Tibial artery (tissue), 4 donors: ENCODE results near the gene LOXL3.

Experiments
- DNase-seq, 2 donors: peaks; one replicate each; pipeline ENCODE4 v3.0.0-alpha.2; 2019
- H3K27ac ChIP-seq, 2 donors: fragments of 200-600 bp; sonication (generic) in 1 of 2; 1 replicate in 1 of 2; 2 replicates in 1 of 2; pipeline ENCODE4 v1.5.1; 2018 to 2019; ENCODE audit warnings: mild to moderate bottlenecking in 1 of 2
- H3K27me3 ChIP-seq, 2 donors: fragments of 200-600 bp; sonication (generic) in 1 of 2; one replicate each; pipeline versions ENCODE4 v1.5.1 to v1.6.0; 2016 to 2019
- H3K36me3 ChIP-seq, 3 donors: fragments of 200-600 bp; sonication (generic) in 2 of 3; one replicate each; pipeline ENCODE4 v1.5.1; 2016 to 2019; ENCODE audit warnings: mild to moderate bottlenecking in 2 of 3
- H3K4me1 ChIP-seq, 4 donors: fragments of 200-600 bp; sonication (generic) in 2 of 4; 1 replicate in 3 of 4; 2 replicates in 1 of 4; pipeline ENCODE4 v1.5.1; 2016 to 2019
- H3K4me3 ChIP-seq, 2 donors: fragments of 200-600 bp; sonication (generic) in 1 of 2; 1 replicate in 1 of 2; 2 replicates in 1 of 2; pipeline ENCODE4 v1.5.1; 2018 to 2019; ENCODE audit warnings: mild to moderate bottlenecking in 2 of 2
- H3K9me3 ChIP-seq, 3 donors: fragments of 200-600 bp; sonication (generic) in 1 of 3; one replicate each; pipeline ENCODE4 v1.5.1; 2016 to 2019
- intact Hi-C: fragments of 100-400 bp; cut with DNase I; formaldehyde crosslinking; loops from one replicate; pipeline ENCODE4 v1.15.0; 2023; ENCODE audit warnings: low total_unique reads
- TF ChIP-seq, protein P1 (sequence below), 2 experiments: fragments of 200-600 bp in 1 of 2; fragments of 450-650 bp in 1 of 2; IDR thresholded peaks; one replicate each; pipeline ENCODE4 v1.5.1; 2017 to 2019; ENCODE audit warnings: antibody characterized with exemption in 2 of 2, mild to moderate bottlenecking in 1 of 2, moderate library complexity in 1 of 2

LOXL3 gene

GRCh38 chr2:74512744-74513604 is 40.8 kb downstream of the LOXL3 start:
- intact Hi-C loops, result no loop called here
- DNase-seq, result no peak
- no peak overlapping the region for H3K27ac ChIP-seq
- TF ChIP-seq, protein P1, sequence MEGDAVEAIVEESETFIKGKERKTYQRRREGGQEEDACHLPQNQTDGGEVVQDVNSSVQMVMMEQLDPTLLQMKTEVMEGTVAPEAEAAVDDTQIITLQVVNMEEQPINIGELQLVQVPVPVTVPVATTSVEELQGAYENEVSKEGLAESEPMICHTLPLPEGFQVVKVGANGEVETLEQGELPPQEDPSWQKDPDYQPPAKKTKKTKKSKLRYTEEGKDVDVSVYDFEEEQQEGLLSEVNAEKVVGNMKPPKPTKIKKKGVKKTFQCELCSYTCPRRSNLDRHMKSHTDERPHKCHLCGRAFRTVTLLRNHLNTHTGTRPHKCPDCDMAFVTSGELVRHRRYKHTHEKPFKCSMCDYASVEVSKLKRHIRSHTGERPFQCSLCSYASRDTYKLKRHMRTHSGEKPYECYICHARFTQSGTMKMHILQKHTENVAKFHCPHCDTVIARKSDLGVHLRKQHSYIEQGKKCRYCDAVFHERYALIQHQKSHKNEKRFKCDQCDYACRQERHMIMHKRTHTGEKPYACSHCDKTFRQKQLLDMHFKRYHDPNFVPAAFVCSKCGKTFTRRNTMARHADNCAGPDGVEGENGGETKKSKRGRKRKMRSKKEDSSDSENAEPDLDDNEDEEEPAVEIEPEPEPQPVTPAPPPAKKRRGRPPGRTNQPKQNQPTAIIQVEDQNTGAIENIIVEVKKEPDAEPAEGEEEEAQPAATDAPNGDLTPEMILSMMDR (IDR thresholded peaks at IDR 0.05), result no peak
- no peaks in the 10 kb centered on the region for H3K36me3 ChIP-seq
- peaks cover 17 to 88% of the 10 kb centered on the region in 2 donors for H3K27me3 ChIP-seq
- no peaks in the 10 kb centered on the region for H3K9me3 ChIP-seq
- no peak overlapping the region for H3K4me3 ChIP-seq
- peaks cover 0 to 35% (median 30%) of the 10 kb centered on the region in 4 donors for H3K4me1 ChIP-seq

DNA sequence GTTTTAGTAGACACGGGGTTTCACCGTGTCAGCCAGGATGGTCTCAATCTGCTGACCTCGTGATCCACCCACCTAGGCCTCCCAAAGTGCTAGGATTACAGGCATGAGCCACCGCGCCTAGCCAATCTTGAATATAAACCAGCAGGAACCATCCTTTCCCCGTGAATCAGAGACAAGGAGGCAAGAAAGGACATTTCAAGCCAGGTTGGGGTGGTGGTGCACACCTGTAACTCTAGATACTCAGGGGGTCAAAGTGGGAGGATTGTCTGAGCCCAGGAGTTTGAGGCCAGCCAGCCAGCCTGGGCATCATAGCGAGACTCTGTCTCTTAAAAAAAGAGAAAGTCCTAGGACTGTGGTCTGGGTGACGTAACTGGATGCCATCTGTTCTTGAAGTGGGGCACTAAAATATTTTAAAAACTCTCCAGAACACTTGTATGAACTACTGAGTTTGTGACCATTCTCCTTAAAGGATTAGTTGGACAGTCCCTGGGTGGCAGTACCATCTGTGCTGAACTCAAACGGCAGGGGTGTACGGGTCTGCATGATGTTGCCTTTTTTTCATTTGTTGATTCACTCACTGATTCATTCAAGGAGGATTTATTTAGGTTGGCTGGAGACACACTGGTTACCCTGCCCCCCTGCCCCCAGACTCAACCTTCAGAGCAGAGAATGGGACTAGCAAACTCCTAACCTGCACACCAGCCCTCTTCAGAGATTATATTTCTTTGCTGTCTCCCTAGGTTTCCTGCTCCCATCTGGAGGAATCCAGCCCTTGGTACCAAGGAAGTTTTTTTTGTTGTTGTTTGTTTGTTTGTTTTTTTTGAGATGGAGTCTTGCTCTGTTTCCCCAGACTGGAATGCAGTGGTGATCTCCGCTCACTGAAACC is 42.4 kb downstream of the LOXL3 start:
- Histone ChIP-seq H3K9me3 (no peaks in the 10 kb centered on the region), H3K27me3 (peaks cover 17 to 71% of the 10 kb centered on the region in 2 donors), H3K4me3 (no peak overlapping the region), H3K4me1 (peaks cover 0 to 43% (median 35%) of the 10 kb centered on the region in 4 donors), H3K36me3 (peaks cover 0 to 3% (median under 1%) of the 10 kb centered on the region in 3 donors), H3K27ac (no peak overlapping the region)
- TF ChIP-seq, protein P1 (IDR thresholded peaks at IDR 0.05), result no peak
- no peak for DNase-seq
- intact Hi-C loops, result no loop called here

DNA sequence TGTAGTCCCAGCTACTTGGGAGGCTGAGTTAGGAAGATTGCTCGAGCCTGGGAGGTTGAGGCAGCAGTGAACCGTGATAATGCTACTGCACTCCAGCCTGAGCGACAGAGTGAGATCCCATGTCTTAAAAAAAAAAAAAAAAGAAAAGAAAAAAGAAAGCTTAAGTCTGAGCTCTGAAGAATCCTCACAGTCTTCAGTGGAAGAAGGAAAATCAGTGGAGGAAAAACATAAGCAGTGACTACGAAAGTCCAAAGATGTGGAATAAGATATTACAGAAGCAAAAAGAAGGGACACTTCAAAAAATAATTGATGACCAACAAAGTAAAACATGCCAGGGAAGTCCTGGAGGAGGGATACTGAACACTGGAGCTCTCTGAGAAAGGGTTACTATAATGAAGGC is 43.5 kb downstream of the LOXL3 start:
- intact Hi-C loops, result no loop called here
- Histone ChIP-seq H3K9me3 (no peaks in the 10 kb centered on the region), H3K27me3 (peaks cover 17 to 61% of the 10 kb centered on the region in 2 donors), H3K27ac (no peak overlapping the region), H3K4me3 (no peak overlapping the region), H3K4me1 (peaks cover 0 to 43% (median 34%) of the 10 kb centered on the region in 4 donors), H3K36me3 (peaks cover 6 to 13% (median 11%) of the 10 kb centered on the region in 3 donors)
- TF ChIP-seq, protein P1 (IDR thresholded peaks at IDR 0.05), result no peak
- no peak for DNase-seq

GRCh38 chr2:74507926-74508520 is 45.7 kb downstream of the LOXL3 start:
- Histone ChIP-seq H3K27ac (peak overlapping the region; percentile 94 to 97), H3K9me3 (no peaks in the 10 kb centered on the region), H3K4me1 (peaks cover 0 to 38% (median 26%) of the 10 kb centered on the region in 4 donors), H3K27me3 (peaks cover 3 to 43% of the 10 kb centered on the region in 2 donors), H3K4me3 (peak overlapping the region; percentile 66 to 80), H3K36me3 (peaks cover 13 to 24% (median 13%) of the 10 kb centered on the region in 3 donors)
- TF ChIP-seq, protein P1 (IDR thresholded peaks at IDR 0.05), result no peak
- DNase-seq, result peak; percentile 24 to 65
- intact Hi-C loops, result no loop called here
